HepG2 (cell line): ENCODE data around the gene RDH12.

Source experiments
- CEBPB ChIP-seq: IDR thresholded peaks from 2 replicates; pipeline ENCODE4 v1.6.1; 2011; ENCODE audit warnings: low read depth, low read length, improper control_type of control experiment, borderline replicate concordance
- FOXM1 ChIP-seq: sonication (generic); formaldehyde crosslinking; IDR thresholded peaks from 2 replicates; pipeline ENCODE4 v1.5.0; 2020; ENCODE audit warnings: missing genetic modification reagents
- NR2F6 ChIP-seq, 2 experiments: IDR thresholded peaks; 2 replicates each; pipeline ENCODE4 v1.6.1; 2016; ENCODE audit warnings: antibody characterized with exemption in 1 of 2, mild to moderate bottlenecking in 1 of 2

DNA sequence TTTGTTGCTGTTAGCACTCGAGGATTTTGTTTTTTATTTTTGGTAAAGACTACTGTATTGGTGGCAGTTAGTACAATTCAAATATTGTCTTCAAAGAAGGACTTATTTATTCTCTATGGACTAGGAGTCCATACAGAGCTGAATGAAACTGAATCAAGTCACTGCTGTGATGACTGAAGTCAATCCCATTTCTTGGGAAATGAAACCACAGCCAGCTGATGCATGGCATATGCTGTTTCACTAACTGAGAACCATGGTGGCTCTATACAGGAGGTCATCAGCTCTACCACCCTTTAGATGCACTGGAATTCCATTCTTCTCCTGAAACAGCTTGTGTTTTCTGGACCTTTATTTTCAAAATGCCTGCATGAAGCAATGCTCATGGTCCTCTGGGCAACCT, 49.5 kb upstream of the RDH12 start:
- TF ChIP-seq NR2F6 (IDR thresholded peaks at IDR 0.05) (no peak), NR2F6 (CRISPR knock-in tag; IDR thresholded peaks at IDR 0.05) (no peak), CEBPB (no peak), FOXM1 (no peak)
